A549 (cell line): ENCODE data around the gene TMEM135. TPM values are rescaled to one million over a fixed set of nuclear protein-coding genes. Genes with fewer than 3 reads are reported as not detected.

Experiments used
- ATAC-seq, 2 experiments: fragments of 200-7000 bp in 1 of 2; fragments of >200 bp in 1 of 2; cut with Nextera tagmentation in 1 of 2; cut with Tn5 transposase in 1 of 2; 3 replicates each; pipeline versions ENCODE4 v1.8.0 to v1.9.1; 2018 to 2020; ENCODE audit warnings: mild to moderate bottlenecking in 1 of 2, moderate library complexity in 1 of 2
- CTCF ChIA-PET: fragments of 300-600 bp; sonication (Branson Sonifier 250); formaldehyde crosslinking; extraction: SDS; loops from one replicate; lab custom pipeline; 2021; ENCODE audit warnings: antibody characterized with exemption, inconsistent platforms; lab: Yijun Ruan, JAX
- POLR2A ChIA-PET: fragments of 350-600 bp; formaldehyde crosslinking; extraction: SDS; loops from one replicate; lab custom pipeline; 2021; ENCODE audit warnings: antibody characterized with exemption, inconsistent platforms; lab: Yijun Ruan, JAX
- DNase-seq, 2 experiments: peaks; one replicate each; pipeline versions ENCODE4 v3.0.0 to v3.0.0-alpha.2; 2011 to 2016; ENCODE audit warnings: low read depth in 1 of 2, low spot score in 1 of 2
- FAIRE-seq: peaks from 2 replicates; lab custom pipeline; 2011; peaks lifted over from hg19 to GRCh38; lab: Jason Lieb, UNC
- H3K27ac ChIP-seq, 2 experiments: fragments of >200 bp; sonication (Bioruptor Twin); formaldehyde crosslinking; 3 replicates each; pipeline ENCODE4 v1.5.1; 2016 to 2017
- H3K4me1 ChIP-seq: fragments of >200 bp; sonication (Bioruptor Twin); formaldehyde crosslinking; 3 replicates; pipeline ENCODE4 v1.6.1; 2016
- H3K4me2 ChIP-seq: fragments of >200 bp; sonication (Bioruptor Twin); formaldehyde crosslinking; 3 replicates; pipeline ENCODE4 v1.6.1; 2016
- H3K4me3 ChIP-seq: fragments of >200 bp; sonication (Bioruptor Twin); formaldehyde crosslinking; 3 replicates; pipeline ENCODE4 v1.5.1; 2016
- H3K9me3 ChIP-seq: fragments of >200 bp; sonication (Bioruptor Twin); formaldehyde crosslinking; 3 replicates; pipeline ENCODE4 v1.6.1; 2016
- CBX2 ChIP-seq: fragments of 200-600 bp; sonication (generic); IDR thresholded peaks from 2 replicates; pipeline ENCODE4 v1.6.1; 2016; ENCODE audit warnings: low read depth, mild to moderate bottlenecking, borderline replicate concordance
- CBX8 ChIP-seq: fragments of 200-600 bp; sonication (generic); IDR thresholded peaks from 2 replicates; pipeline ENCODE4 v1.6.1; 2016
- CHD4 ChIP-seq: fragments of 200-600 bp; sonication (generic); IDR thresholded peaks from 2 replicates; pipeline ENCODE4 v1.6.1; 2016; ENCODE audit warnings: antibody characterized with exemption, mild to moderate bottlenecking, borderline replicate concordance
- E2F6 ChIP-seq: IDR thresholded peaks from 2 replicates; pipeline ENCODE4 v1.6.1; 2012; ENCODE audit warnings: low read depth, borderline replicate concordance
- EHF ChIP-seq: fragments of 250-450 bp; sonication (Bioruptor Pico); IDR thresholded peaks from 2 replicates; pipeline ENCODE4 v1.5.0; 2020; ENCODE audit warnings: mild to moderate bottlenecking
- EHMT2 ChIP-seq: fragments of 200-600 bp; sonication (generic); IDR thresholded peaks from 2 replicates; pipeline ENCODE4 v1.6.1; 2016; ENCODE audit warnings: antibody characterized with exemption, low read depth, mild to moderate bottlenecking, moderate library complexity
- ESRRA ChIP-seq: fragments of 150-350 bp; IDR thresholded peaks from 2 replicates; pipeline ENCODE4 v1.6.1; 2014; ENCODE audit warnings: mild to moderate bottlenecking, low read length, borderline replicate concordance
- FOSL2 ChIP-seq, 2 experiments: fragments of 450-650 bp in 1 of 2; fragments of >200 bp in 1 of 2; sonication (Bioruptor Twin) in 1 of 2; formaldehyde crosslinking; IDR thresholded peaks; 2 replicates each; pipeline versions ENCODE4 v1.5.0 to v1.6.1; 2016 to 2020; ENCODE audit warnings: mild to moderate bottlenecking in 1 of 2, moderate library complexity in 1 of 2
- FOXS1 ChIP-seq: fragments of 250-450 bp; sonication (Bioruptor Pico); IDR thresholded peaks from 2 replicates; pipeline ENCODE4 v1.5.0; 2020; ENCODE audit warnings: mild to moderate bottlenecking, moderate library complexity
- HDAC2 ChIP-seq: fragments of 200-600 bp; sonication (generic); IDR thresholded peaks from 2 replicates; pipeline ENCODE4 v1.6.1; 2016
- HEYL ChIP-seq: fragments of 250-450 bp; sonication (Bioruptor Pico); IDR thresholded peaks from 2 replicates; pipeline ENCODE4 v1.8.0; 2021; ENCODE audit warnings: mild to moderate bottlenecking, moderate library complexity
- HOXA7 ChIP-seq: fragments of 250-450 bp; sonication (Bioruptor Pico); IDR thresholded peaks from 2 replicates; pipeline ENCODE4 v1.5.0; 2020; ENCODE audit warnings: mild to moderate bottlenecking, moderate library complexity
- HOXB13 ChIP-seq: fragments of 250-450 bp; sonication (Bioruptor Pico); IDR thresholded peaks from 2 replicates; pipeline ENCODE4 v1.5.0; 2020; ENCODE audit warnings: low read depth, mild to moderate bottlenecking, moderate library complexity
- HOXB5 ChIP-seq: fragments of 250-450 bp; sonication (Bioruptor Pico); IDR thresholded peaks from 2 replicates; pipeline ENCODE4 v1.5.0; 2020; ENCODE audit warnings: mild to moderate bottlenecking, moderate library complexity
- JUNB ChIP-seq: fragments of >200 bp; sonication (Bioruptor Twin); formaldehyde crosslinking; IDR thresholded peaks from 2 replicates; pipeline ENCODE4 v1.6.1; 2016
- KDM1A ChIP-seq: fragments of 200-600 bp; sonication (generic); IDR thresholded peaks from 2 replicates; pipeline ENCODE4 v1.6.1; 2016; ENCODE audit warnings: low read depth, mild to moderate bottlenecking
- MAZ ChIP-seq: fragments of 150-350 bp; IDR thresholded peaks from 2 replicates; pipeline ENCODE4 v1.6.1; 2014; ENCODE audit warnings: antibody characterized with exemption, low read depth, low read length, borderline replicate concordance
- NFE2L2 ChIP-seq: fragments of 150-350 bp; conservative IDR thresholded peaks from 2 replicates; pipeline ENCODE4 v1.6.1; 2014; ENCODE audit warnings: low read length
- POLR2A ChIP-seq: IDR thresholded peaks from 2 replicates; pipeline ENCODE4 v1.6.1; 2012; ENCODE audit warnings: mild to moderate bottlenecking, low read length
- POLR2AphosphoS2 ChIP-seq: conservative IDR thresholded peaks from 2 replicates; pipeline ENCODE4 v1.6.1; 2012; ENCODE audit warnings: low read length, improper control_type of control experiment, inconsistent platforms
- RARB ChIP-seq: fragments of 250-450 bp; sonication (Bioruptor Pico); IDR thresholded peaks from 2 replicates; pipeline ENCODE4 v1.8.0; 2021; ENCODE audit warnings: mild to moderate bottlenecking, moderate library complexity
- REST ChIP-seq: fragments of 200-600 bp; sonication (generic); IDR thresholded peaks from 2 replicates; pipeline ENCODE4 v1.6.1; 2016; ENCODE audit warnings: antibody characterized with exemption, mild to moderate bottlenecking, moderate library complexity
- SMC3 ChIP-seq: fragments of >200 bp; sonication (Bioruptor Twin); formaldehyde crosslinking; IDR thresholded peaks from 3 replicates; pipeline ENCODE4 v1.6.1; 2018; ENCODE audit warnings: inconsistent platforms
- ZC3H11A ChIP-seq: fragments of 450-650 bp; IDR thresholded peaks from 2 replicates; pipeline ENCODE4 v1.6.1; 2014; ENCODE audit warnings: antibody characterized with exemption, mild to moderate bottlenecking
- ZNF302 ChIP-seq: fragments of 250-450 bp; sonication (Bioruptor Pico); IDR thresholded peaks from 2 replicates; pipeline ENCODE4 v1.9.0; 2021; ENCODE audit warnings: inconsistent platforms, mild to moderate bottlenecking, moderate library complexity
- WGBS: methylation state at CpG from one replicate; pipeline ENCODE4 v1.1.6; 2017; ENCODE audit errors: missing lambda C conversion rate; 5-methylcytosine and 5-hydroxymethylcytosine counted together
- polyA plus RNA-seq, 4 experiments: library from polyadenylated mRNA; depleted of rRNA in 3 of 4; stranded (reverse); fragments of >200 nt; fragmentation: RNase III in 1 of 4; extraction: RNeasy Plus Mini Kit Qiagen cat#74134 plus additional on column Dnase treatment in 1 of 4; gene quantifications; 2 replicates in 3 of 4; 3 replicates in 1 of 4; pipeline ENCODE4 v1.2.3, GENCODE V29; 2011 to 2017
- TF ChIP-seq, protein P1 (sequence below): IDR thresholded peaks from 2 replicates; pipeline ENCODE4 v1.6.1; 2012
- TF ChIP-seq, protein P2 (sequence below): fragments of 250-450 bp; sonication (Bioruptor Pico); IDR thresholded peaks from 2 replicates; pipeline ENCODE4 v1.5.0; 2021; ENCODE audit warnings: mild to moderate bottlenecking, moderate library complexity, borderline replicate concordance
- TF ChIP-seq, protein P3 (sequence below): fragments of 450-650 bp; IDR thresholded peaks from 2 replicates; pipeline ENCODE4 v1.6.1; 2014; ENCODE audit warnings: antibody characterized with exemption

TMEM135 gene
- polyA plus RNA-seq, 2 of the 4 experiments (the other 2 are of a cell fraction): 18.4 to 18.5 TPM

DNA sequence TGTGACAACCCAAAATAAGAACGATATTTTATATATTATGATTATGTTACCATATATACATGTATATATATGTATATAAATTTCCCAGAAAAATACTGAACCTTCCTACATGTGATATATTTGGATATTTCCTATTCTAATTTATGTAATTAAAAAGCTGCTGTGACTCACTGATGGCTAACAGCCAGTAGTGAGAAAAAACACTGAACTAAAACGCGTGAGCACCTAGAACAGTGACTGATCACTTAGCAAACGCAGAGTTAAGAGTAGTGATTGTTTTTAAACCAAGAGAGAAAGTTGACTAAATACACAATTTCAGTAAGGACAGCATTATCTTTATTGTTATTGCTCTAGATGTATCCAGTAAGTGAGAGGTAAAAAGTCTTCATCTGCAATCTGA is 213.8 kb downstream of the TMEM135 start:
- Histone ChIP-seq H3K27ac (no peak overlapping the region), H3K4me3 (no peak overlapping the region), H3K9me3 (no peaks in the 10 kb centered on the region), H3K4me1 (no peaks in the 10 kb centered on the region), H3K4me2 (no peak overlapping the region)
- POLR2A ChIA-PET: no interaction called here
- CTCF ChIA-PET: interaction anchor here (0.8 kb wide), 1 partner anchor 313 kb away, joined by 3 read pairs; no protein-coding TSS in a partner anchor
- no peak for ATAC-seq
- DNase-seq: no peak
- FAIRE-seq: no peak
- TF ChIP-seq EHMT2: no peak
- WGBS: 89% methylated on average over 4 of the region's 4 CpGs

DNA sequence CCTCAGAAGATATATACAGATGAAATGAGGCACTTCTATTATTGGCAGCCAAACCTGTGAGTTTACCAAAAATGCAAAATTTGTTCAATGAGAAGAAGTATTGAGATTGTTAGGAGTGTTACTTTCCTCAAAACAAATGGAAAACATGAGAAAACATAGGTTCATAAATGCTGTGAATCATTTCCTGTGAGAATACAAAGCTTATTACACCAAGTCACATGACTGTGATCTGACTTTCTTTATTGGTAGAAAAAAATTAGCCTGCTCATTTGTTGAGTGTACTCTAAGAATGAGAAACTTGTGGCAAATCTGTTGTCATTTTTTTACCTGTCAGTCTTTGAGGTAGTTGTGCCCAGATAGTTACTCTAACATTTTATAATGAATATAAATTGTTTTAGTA is 215.1 kb downstream of the TMEM135 start:
- FAIRE-seq (no peak), ATAC-seq (no peak), DNase-seq (no peak)
- TF ChIP-seq POLR2A (no peak), FOSL2 (IDR thresholded peaks at IDR 0.05) (no peak), FOSL2 (CRISPR knock-in tag; IDR thresholded peaks at IDR 0.05) (no peak), RARB (no peak), SMC3 (no peak), HOXB5 (CRISPR knock-in tag) (no peak), FOXS1 (CRISPR knock-in tag) (no peak), CHD4 (no peak), HOXA7 (no peak), POLR2AphosphoS2 (no peak), HDAC2 (no peak), E2F6 (no peak), MAZ (no peak), ZC3H11A (no peak), CBX8 (no peak), KDM1A (no peak)
- TF ChIP-seq, protein P1, sequence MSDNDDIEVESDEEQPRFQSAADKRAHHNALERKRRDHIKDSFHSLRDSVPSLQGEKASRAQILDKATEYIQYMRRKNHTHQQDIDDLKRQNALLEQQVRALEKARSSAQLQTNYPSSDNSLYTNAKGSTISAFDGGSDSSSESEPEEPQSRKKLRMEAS: no peak
- H3K4me2 ChIP-seq: no peak overlapping the region
- CTCF ChIA-PET: no interaction called here
- no peaks in the 10 kb centered on the region for H3K4me1 ChIP-seq
- no peak overlapping the region for H3K27ac ChIP-seq
- POLR2A ChIA-PET: no interaction called here
- H3K4me3 ChIP-seq: no peak overlapping the region
- H3K9me3 ChIP-seq: no peaks in the 10 kb centered on the region

DNA sequence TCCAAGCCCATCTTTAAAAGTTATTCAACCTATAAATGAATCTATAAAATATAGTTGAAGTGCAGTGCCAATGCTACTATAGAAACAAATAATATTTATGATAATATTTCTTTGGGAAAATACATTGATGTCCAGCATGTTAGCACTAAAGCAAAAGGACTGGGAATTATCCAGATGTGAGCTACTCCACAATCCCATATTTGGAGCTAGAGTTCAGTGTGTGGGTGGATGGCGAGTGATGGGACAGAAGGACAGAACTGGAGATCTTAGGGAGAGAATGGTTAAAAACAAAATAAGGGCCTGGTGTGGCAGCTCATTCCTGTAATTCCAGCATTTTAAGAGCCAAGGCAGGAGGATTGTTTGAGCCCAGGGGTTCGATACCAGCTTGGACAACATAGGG is 216.8 kb downstream of the TMEM135 start:
- Histone ChIP-seq H3K4me3 (no peak overlapping the region), H3K4me1 (no peaks in the 10 kb centered on the region), H3K9me3 (no peaks in the 10 kb centered on the region), H3K4me2 (no peak overlapping the region), H3K27ac (no peak overlapping the region)
- ChIA-PET POLR2A (no interaction called here), CTCF (no interaction called here)
- no peak for ATAC-seq
- no peak for FAIRE-seq
- DNase-seq: no peak
- 93% methylated on average over 2 of the region's 2 CpGs for WGBS
- TF ChIP-seq RARB (no peak), ESRRA (no peak), POLR2A (no peak), EHF (CRISPR knock-in tag) (no peak), REST (no peak), CHD4 (no peak), CBX8 (no peak), JUNB (no peak), ZNF302 (no peak), HOXB13 (CRISPR knock-in tag) (no peak), HEYL (CRISPR knock-in tag) (no peak), CBX2 (no peak), NFE2L2 (no peak), HOXA7 (no peak)
- TF ChIP-seq, protein P2, sequence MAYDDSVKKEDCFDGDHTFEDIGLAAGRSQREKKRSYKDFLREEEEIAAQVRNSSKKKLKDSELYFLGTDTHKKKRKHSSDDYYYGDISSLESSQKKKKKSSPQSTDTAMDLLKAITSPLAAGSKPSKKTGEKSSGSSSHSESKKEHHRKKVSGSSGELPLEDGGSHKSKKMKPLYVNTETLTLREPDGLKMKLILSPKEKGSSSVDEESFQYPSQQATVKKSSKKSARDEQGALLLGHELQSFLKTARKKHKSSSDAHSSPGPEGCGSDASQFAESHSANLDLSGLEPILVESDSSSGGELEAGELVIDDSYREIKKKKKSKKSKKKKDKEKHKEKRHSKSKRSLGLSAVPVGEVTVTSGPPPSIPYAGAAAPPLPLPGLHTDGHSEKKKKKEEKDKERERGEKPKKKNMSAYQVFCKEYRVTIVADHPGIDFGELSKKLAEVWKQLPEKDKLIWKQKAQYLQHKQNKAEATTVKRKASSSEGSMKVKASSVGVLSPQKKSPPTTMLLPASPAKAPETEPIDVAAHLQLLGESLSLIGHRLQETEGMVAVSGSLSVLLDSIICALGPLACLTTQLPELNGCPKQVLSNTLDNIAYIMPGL: no peak
- TF ChIP-seq, protein P3, sequence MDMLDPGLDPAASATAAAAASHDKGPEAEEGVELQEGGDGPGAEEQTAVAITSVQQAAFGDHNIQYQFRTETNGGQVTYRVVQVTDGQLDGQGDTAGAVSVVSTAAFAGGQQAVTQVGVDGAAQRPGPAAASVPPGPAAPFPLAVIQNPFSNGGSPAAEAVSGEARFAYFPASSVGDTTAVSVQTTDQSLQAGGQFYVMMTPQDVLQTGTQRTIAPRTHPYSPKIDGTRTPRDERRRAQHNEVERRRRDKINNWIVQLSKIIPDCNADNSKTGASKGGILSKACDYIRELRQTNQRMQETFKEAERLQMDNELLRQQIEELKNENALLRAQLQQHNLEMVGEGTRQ: no peak
